ENCODE data around the gene PHIP. TPM values are rescaled to one million over a fixed set of nuclear protein-coding genes. Genes with fewer than 3 reads are reported as not detected.

PHIP gene
- polyA plus RNA-seq, 10 donors, result 20.2 to 34.3 (median 28.0) TPM

DNA sequence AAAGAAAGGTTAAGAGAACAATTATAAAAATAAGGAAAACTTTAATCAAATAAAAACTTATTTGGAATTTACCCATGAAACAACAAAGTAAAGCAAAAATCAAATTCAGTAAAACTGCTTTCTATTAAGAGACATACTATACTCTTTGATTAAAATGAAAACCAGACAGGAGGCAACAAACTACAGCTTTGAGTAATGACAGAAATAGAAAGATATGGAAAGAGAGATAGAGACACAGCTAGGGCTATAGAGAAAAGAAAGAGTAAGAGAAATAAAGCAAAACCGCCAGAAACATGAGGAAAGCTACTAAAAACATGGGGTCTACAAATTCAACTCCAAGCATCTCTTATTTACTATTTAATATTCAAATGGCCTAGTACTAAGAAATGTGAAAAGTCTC, 67.6 kb downstream of the PHIP start:
- no peak for DNase-seq

DNA sequence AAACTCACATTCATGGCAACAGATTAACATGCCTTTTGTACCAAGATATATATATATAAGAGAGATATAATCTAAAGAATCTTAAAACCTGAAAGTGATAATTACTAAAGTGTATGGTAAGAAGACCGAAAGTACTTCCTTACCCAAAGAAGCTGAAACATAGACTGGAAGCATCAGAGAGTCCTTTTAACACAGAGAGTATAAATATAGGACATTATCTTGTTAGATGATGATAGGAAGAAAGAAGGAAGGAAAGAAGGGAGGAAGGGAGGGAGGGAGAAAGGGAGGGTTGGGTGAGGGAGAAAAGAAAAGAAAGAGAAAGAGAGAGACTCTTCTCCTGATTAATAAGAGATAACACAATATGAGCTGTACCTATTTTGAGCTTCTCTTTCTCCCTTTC, 68.2 kb downstream of the PHIP start:
- no peak for DNase-seq

DNA sequence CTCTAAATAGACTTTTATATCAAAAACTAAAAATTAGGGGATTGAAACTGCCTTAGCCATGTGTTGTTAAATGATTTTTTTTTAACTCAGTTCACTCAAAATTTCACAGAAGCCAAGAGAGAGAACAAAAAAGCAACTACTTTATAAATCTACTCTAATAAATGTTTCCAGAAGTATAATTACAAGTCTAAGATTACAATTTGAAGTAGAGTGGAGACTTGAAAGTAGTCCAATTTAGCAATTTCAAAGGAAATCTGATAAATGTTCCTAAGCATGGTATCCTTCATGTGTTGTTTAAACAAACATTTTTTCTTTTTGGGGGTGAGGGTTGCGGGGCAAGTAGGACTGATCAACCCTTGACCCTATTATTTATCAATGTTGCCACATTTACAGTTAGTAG, 72.6 kb downstream of the PHIP start:
- DNase-seq, result no peak

DNA sequence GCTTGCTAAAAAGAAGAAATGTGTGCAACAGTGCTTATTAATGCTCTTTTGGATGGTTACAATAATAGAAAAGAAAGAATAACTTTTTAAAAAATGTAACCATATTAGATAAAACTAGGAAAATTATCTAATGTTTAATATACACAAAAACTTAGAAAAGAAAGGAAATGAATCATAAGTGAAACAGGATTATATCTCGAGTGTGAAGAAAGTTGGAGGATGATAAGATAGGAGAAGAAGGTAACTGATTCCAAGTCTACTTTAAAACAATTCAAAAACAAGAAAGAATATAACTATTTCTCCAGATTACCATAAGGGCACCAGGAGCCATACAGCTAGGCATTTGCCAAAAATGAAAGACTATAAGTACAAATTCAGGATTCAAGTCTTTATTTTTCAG, 73.0 kb downstream of the PHIP start:
- DNase-seq, result no peak

DNA sequence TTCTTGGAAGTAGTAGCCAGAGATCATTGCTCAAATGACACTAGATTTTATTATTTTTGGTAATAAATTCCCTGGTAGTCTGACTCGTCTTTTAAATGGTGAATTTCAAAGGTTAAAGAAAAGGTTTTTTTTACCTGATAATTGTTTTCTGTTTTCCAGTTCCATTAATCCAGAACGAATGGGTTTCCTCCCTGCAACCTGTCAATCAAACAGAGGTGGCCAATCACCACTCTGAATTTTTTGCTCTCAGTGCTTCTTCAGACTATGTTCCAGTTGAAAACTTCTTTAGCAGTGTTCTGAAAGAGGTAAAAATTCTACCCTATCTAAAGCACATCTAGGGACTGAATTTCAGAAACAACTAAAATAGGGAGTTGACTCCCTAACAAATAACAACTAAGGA, 73.8 kb downstream of the PHIP start:
- no peak for DNase-seq

DNA sequence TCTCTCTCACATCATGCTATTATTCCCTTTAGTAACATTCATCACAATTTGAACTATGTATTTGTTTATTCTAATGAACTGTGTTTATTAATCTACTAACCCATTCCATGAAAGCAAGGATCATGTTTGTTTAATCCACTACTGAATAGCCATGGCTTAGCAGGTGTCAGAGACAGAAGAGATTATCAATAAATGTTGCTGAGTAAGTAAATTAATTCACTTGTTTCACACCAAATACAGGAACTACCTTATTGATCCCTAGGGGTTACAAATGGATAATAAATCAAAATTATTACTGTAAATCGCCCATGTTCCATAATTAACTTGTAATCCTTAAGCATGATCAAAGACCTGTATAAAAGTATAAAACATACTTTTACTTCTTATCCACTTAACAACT, 76.6 kb downstream of the PHIP start:
- DNase-seq, result no peak

DNA sequence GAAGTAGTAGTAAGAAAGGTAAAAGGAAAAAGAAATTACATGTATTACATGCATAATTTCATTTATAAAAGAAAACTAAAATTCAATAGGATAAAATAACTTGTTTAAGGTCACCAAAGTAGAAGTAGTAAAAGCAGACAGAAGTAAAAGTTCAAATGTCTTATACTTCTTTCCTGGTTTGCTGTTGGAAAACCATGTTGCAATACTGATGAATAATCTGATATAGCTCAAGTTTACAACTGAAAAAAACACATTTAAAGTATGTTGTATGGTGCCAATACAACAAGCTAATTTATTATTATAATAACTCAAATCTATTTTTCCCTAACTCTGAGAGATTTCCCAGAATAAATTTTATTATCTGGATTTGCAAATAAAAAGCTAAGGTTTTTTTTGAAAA, 78.3 kb downstream of the PHIP start:
- no peak for DNase-seq

DNA sequence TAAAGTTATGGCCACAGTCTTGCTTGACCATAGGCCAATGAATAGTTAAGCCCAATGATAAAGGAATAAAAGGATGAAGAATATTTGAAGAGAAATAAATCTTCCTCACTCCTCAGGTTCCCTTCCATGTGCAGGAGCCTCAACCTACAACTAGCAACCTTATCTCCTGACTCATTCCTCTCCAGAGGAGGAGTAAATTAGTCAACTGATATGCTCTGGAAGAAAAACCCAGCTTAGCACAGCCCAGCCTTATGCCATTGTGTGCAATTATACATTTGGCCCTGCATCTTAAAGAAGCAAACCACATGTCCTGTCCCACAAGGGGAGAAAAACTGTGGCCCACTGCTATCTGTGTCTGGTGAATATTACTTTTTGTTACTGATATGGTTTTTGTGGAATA, 82.1 kb downstream of the PHIP start:
- no peak for DNase-seq

DNA sequence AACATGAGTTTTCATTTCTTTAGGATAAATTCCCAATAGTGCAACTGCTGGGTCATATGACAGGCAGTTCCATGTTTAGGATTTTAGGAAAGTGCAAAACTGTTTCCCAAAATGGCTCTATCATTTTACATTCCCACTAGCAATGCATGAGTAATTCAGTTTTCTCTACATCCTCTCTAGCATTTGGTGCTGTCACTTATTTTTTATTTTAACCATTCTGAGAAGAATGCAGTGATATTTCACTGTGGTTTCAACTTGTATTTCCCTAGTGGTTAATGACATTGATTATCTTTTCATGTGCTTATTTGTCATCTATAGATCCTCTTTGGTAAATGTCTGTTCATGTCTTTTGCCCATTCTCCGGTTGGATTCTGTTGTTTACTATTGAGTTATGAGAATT, 82.7 kb downstream of the PHIP start:
- DNase-seq, result no peak

DNA sequence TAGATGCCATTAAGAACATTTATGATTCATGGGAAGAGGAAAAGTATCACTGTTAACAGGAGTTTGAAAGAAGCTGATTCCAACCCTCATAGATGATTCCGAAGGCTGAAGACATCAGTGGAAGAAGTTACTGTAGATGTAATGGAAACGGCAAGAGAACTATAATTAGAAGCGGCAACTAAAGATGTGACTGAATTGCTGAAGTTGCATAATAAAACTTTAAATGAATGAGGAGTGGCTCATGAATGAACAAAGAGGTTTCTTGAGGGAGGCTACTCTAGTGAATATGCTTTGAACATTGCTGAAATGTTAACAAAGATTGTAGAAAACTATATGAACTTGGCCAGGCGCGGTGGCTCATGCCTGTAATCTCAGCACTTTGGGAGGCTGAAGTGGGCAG, 84.1 kb downstream of the PHIP start:
- no peak for DNase-seq

DNA sequence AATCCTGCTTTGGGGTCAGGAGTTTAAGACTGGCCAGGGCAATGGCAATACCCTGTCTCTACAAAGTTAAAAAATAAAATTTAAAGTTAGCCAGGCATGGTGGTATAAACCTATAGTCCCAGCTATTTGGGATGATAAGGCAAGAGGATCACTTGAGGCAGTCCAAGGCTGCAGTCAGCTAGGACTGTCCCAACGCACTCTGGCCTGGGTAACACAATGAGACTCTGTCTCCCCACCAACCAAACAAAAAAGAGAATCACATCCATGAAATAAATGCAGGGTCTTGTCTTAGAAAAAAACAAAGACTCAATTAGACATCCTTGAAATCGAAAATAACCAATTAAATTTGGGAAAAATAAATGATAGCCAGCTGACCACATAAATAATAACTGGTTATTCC, 88.9 kb downstream of the PHIP start:
- DNase-seq, result no peak

DNA sequence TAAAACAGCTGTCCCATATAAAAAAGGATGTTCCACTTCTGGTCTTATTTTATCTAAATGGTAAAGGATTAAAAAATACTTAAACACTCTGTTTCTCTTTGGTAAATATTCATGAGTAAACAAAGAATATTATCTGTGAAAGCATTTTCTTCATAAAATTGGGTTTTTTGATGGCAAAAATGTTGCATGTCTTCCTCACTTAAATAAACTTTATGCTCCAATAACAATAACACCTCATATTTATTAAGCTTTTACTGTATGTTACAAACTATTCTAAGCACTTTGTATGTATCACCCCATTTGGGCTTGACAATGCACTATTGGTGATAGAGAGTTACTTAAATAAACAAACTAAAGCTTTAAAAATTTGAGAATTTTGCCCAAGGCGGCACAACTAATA, 91.9 kb downstream of the PHIP start:
- no peak for DNase-seq

DNA sequence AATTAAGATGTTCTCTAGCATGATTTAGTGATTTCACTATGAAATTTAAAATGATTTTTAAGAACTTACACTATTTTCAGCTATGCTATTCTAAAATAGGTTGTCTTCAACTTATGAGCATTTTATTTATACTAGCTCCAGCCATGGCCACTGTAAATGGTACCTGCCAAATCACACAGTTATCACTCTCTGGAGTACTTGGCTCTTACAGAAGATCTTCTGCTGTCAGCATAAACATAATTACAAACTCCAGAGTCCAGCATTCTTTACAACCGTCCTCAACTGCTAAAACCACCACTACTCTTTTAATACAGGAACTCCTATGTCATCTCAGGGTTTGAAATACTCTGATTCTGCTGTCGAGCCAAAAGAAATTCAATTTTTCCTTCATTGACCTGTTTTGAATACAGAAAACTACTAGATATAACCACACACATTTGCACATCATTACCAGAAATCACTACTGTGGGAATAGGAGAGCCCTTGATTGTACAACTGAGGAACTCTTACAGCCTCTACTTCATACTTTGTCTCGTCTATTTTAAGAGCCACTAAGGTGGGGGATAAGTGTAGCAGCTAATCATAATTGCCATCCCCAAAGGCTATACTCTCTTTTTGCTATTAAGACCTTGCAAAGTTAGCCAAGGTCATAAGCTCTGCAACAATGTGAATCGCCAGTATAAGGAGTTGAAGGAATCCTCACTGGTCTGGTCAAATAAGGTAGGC, 93.7 kb downstream of the PHIP start:
- DNase-seq, result no peak

DNA sequence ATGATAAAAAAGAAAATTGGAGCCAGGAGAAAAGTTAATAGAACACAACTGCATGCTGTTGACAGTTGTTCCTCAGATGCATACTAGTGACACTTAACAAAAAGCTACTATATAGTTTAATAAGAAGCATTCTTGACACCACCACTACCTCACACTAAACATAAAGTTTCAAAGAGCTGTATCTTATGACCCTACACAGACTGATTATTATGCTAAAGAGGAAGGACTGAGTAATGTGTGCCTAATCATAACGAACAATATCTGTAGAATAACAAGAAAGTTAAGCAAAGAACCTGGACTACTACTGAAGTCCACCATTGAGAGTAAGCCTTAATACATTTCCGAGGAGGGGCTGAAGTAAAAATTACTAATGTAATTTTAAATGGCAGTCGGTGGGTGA, 110.9 kb downstream of the PHIP start:
- no peak for DNase-seq

DNA sequence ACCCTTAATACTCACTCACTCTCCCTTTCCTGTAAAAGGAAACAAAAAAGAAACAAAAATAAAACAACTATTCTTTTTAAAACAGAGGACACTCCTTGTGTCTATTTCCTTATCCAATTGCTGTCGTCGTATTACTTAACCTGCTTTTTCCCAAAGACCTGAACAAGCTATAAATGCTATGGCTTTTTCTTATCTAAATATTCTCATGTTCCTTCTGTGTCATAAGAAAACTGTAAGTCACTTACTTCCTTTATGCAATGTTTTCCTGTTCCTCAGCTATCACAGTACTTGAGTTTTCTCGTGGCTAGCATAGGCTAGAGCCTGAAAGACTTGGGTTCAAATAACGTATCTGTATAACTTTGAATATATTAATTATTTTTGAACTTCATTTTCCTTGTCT, 111.5 kb downstream of the PHIP start:
- DNase-seq, result no peak

DNA sequence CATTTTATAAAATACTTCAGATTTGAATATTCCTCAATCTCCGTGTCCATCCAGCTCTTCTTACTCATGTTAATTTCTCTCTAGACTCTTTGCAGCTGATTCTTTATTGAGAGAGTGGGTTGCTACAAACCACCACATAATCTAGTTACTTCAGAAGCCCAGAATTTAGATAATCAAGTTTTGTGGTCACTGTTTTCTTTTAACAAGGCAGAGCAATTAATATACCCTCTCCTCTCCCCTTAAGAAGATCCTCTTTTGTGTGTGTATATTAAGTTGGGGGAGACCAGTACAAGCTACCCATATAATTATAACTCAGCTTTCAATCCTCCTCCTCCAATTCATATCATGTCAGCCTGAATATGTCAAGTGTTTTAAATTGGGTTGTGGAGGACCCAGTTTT, 115.6 kb downstream of the PHIP start:
- no peak for DNase-seq

DNA sequence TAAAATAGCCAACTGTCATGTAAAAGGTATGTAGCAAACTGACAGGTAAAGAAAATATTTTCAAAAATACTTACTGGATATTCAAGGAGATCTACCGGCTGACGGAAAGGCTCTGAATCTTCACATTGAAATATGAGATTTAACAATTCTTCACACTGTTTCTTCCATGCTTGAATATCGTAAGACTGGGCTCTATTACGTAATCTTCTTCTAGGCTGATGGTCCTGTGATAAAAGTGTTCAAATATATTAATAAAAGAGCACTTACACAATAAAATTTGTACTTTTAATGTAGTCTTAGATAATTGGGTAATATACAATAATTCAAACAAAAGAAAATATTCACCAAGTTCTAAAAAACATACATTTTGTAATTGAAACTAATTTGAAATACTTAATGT, 123.3 kb downstream of the PHIP start:
- DNase-seq, result no peak

DNA sequence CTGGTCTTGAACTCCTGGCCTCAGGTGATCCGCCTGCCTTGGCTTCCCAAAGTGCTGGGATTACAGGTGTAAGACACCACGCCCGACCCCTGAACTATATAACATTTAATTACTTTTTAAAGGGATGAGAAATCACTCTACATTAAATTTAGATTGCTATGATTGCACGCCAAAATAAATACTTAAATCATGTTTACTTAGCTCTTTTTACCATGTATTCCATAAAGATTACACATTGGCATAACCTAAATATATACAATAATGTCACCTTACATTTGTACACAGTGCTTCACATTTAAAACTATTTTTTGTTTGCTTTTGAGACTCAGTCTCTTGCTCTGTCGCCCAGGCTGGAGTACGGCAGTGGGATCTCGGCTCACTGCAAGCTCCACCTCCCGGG, 124.3 kb downstream of the PHIP start:
- no peak for DNase-seq

DNA sequence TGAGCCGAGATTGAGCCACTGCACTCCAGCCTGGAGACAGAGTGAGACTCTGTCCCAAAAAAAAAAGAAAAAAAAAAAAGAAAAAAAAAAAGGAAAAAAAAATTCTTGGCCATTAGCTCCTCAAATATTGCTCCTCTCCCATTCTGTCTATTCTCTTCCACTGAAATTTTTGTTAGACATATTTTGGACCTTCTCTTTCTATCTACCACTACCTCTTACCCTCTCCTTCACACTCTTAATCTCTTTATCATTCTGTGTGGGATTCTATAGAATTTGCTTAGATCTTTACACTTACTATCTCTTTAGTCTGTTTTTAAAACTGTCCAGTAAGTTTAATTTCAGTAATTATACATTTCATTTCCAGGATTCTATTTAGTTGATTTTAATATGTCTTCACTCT, 125.7 kb downstream of the PHIP start:
- DNase-seq, result no peak

DNA sequence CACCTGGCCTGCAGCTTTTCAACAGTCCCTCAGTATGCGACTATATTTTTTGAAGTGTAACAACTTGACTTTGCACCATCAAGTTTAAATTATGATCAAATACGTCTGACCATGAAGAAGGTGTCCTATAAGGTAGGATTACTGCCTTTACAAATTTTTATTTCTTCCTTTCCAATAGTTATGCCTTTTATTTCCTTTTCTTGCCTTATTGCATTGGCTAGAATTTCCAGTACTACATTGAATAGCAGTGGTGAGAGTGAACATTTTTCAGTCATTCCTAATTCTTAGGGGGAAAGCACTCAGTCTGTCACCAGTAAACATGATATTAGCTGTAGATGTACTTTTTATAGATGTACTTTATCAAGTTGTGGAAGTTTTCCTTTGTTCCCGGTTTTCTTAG, 129.3 kb downstream of the PHIP start:
- no peak for DNase-seq

DNA sequence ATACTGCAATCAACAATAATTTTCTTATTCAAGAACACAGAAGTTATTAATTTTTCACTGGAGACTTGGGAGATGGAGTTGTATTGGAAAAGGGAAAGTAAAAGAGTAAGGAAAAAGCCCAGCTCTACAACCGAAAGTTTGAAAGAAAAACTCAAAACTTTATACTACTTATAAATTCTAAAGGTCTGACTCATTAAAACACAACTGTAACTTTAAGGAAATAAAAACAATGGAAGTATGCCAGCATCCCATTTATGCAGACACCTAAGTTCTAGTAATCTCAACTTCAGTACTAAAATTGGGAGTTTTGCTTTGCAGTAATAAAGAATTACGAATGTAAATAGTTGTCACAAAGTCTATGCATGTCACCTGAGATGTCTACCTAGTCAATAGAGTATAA, 130.1 kb downstream of the PHIP start:
- no peak for DNase-seq

DNA sequence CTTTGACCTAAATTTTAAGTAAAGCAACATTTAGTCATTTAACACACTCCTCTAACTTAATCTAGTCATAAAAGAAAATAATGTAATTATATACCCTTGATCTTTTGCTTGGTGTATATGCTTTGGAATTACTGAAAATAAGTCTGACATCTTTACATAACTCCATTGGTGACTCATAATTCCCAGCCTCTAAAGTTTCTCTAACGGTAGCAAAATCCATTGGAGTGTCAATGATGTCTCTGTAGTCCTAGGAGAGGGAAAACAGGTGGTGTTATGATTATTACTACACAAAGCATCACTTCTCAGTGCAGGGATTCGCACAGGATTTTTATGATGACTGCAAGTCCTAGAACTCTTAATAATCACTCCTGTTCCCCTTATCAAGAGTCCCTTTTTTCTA, 130.5 kb downstream of the PHIP start:
- DNase-seq, result no peak

DNA sequence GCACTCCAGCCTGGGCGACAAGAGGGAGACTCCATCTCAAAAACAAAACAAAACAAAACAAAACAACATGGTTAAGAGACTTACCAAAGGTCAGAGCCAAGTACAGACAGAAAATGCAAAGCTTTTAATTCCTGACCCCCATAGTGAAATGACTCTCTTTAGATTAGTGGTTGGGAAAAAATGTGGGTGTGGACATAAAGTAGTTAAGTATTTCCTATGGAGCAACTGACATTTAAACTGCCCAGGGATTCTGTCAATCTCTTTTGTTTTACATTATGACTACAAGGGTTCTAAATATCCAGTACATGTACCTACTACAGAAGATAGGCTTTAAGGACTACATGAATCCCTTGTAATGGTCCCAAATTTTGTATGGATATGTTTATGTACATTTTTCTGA, 135.6 kb downstream of the PHIP start:
- DNase-seq, result peak in 1 of 3 donors; percentile 3

DNA sequence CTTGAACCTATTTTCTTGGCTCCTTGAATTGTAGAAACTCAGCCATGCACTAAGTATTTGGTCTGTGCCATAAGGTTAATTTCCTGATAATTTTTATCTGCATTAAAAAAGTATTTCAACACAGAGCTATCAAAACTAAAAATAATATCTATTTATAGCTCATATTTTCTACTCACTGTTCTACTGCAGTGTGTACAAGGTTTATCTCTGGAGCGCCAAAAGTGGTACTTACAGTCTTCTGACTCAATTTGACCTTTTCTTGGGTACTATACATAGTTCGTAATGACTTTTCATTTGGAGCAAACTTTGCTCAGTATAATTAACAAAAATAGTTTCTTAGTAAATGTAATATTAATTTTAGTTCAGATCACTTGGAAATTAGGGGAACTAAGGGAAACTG, 141.5 kb downstream of the PHIP start:
- DNase-seq, result no peak

DNA sequence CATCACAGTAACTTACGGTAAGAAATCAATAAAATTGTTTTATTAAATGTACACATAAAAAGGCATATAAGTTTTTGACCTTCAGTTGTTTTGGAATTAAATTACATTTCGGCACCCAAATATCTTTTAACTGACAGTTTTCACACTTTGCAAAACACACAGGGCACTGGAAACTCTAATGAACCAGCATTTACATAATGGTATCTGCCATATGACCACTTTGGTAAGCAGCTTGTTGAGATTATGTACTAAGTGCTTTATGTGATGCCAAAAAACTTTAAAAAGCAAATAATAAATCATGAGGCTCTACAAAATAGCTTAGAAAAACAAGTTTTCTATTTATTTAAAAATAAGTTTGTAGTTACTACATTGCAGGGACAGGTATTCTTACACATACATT, 142.5 kb downstream of the PHIP start:
- DNase-seq, result no peak
